Neural cell (in vitro differentiated cells): ENCODE data around the gene DAGLB.

Experiments used
- EP300 ChIP-seq: fragments of 450-650 bp; conservative IDR thresholded peaks from 2 replicates; pipeline ENCODE4 v1.6.1; 2014; ENCODE audit warnings: antibody characterized with exemption, mild to moderate bottlenecking, moderate library complexity; ENCODE audit not compliant: poor library complexity, severe bottlenecking
- EZH2 ChIP-seq: fragments of 200-600, 300-800 bp; shearing (Covaris generic), sonication (generic); IDR thresholded peaks from 2 replicates; pipeline ENCODE4 v1.6.1; 2014; ENCODE audit warnings: antibody characterized with exemption, low read length, borderline replicate concordance, mild to moderate bottlenecking; ENCODE audit not compliant: insufficient read depth, poor library complexity, severe bottlenecking
- MXI1 ChIP-seq: fragments of 450-650 bp; conservative IDR thresholded peaks from 2 replicates; pipeline ENCODE4 v1.6.1; 2014; ENCODE audit warnings: antibody characterized with exemption, mild to moderate bottlenecking; ENCODE audit not compliant: poor library complexity, severe bottlenecking
- SMC3 ChIP-seq: fragments of 450-650 bp; conservative IDR thresholded peaks from 2 replicates; pipeline ENCODE4 v1.6.1; 2014; ENCODE audit warnings: antibody characterized with exemption, mild to moderate bottlenecking, moderate library complexity; ENCODE audit not compliant: poor library complexity
- TAF1 ChIP-seq: IDR thresholded peaks from 2 replicates; pipeline ENCODE4 v1.6.1; 2012; ENCODE audit warnings: low read depth
- TF ChIP-seq, protein P1 (sequence below): fragments of 450-650 bp; IDR thresholded peaks from 2 replicates; pipeline ENCODE4 v1.5.1; 2014; ENCODE audit warnings: antibody characterized with exemption, mild to moderate bottlenecking, moderate library complexity; ENCODE audit not compliant: poor library complexity, severe bottlenecking
- TF ChIP-seq, protein P2 (sequence below): IDR thresholded peaks from 2 replicates; pipeline ENCODE4 v1.6.1; 2012; ENCODE audit warnings: borderline replicate concordance

DNA sequence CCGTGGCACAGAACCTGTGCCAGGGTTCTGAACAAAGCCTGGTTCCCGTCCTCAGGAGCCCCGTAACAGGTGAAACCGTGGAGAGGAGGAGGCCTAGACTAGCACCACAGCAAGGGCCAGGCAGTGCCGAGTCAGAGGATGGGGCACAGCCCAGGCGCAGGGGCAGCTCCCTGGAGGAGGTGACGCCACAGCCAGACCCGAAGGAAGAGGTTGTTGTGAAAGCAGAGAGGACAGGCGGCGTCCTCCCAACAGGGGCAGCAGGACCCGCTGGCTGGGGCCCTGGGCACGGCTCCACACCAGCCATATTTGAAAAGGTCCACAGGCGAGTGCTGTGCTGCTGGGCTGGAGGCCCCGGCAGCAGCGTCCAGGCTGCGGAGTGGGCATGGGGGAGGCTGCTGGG is 25.7 kb downstream of the DAGLB start:
- TF ChIP-seq, protein P1, sequence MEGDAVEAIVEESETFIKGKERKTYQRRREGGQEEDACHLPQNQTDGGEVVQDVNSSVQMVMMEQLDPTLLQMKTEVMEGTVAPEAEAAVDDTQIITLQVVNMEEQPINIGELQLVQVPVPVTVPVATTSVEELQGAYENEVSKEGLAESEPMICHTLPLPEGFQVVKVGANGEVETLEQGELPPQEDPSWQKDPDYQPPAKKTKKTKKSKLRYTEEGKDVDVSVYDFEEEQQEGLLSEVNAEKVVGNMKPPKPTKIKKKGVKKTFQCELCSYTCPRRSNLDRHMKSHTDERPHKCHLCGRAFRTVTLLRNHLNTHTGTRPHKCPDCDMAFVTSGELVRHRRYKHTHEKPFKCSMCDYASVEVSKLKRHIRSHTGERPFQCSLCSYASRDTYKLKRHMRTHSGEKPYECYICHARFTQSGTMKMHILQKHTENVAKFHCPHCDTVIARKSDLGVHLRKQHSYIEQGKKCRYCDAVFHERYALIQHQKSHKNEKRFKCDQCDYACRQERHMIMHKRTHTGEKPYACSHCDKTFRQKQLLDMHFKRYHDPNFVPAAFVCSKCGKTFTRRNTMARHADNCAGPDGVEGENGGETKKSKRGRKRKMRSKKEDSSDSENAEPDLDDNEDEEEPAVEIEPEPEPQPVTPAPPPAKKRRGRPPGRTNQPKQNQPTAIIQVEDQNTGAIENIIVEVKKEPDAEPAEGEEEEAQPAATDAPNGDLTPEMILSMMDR = no peak
- TF ChIP-seq, protein P2, sequence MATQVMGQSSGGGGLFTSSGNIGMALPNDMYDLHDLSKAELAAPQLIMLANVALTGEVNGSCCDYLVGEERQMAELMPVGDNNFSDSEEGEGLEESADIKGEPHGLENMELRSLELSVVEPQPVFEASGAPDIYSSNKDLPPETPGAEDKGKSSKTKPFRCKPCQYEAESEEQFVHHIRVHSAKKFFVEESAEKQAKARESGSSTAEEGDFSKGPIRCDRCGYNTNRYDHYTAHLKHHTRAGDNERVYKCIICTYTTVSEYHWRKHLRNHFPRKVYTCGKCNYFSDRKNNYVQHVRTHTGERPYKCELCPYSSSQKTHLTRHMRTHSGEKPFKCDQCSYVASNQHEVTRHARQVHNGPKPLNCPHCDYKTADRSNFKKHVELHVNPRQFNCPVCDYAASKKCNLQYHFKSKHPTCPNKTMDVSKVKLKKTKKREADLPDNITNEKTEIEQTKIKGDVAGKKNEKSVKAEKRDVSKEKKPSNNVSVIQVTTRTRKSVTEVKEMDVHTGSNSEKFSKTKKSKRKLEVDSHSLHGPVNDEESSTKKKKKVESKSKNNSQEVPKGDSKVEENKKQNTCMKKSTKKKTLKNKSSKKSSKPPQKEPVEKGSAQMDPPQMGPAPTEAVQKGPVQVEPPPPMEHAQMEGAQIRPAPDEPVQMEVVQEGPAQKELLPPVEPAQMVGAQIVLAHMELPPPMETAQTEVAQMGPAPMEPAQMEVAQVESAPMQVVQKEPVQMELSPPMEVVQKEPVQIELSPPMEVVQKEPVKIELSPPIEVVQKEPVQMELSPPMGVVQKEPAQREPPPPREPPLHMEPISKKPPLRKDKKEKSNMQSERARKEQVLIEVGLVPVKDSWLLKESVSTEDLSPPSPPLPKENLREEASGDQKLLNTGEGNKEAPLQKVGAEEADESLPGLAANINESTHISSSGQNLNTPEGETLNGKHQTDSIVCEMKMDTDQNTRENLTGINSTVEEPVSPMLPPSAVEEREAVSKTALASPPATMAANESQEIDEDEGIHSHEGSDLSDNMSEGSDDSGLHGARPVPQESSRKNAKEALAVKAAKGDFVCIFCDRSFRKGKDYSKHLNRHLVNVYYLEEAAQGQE = no peak
- TF ChIP-seq EZH2 = no peak
- TF ChIP-seq TAF1 = no peak
- no peak for TF ChIP-seq MXI1
- no peak for TF ChIP-seq SMC3
- TF ChIP-seq EP300 = no peak
